Right atrium auricular region (tissue), 2 donors: Measurements from ENCODE around the gene RAB15. TPM values are rescaled to one million over a fixed set of nuclear protein-coding genes. Genes with fewer than 3 reads are reported as not detected.

Experiments
- DNase-seq: peaks from one replicate; pipeline ENCODE4 v3.0.0-alpha.2; 2019; ENCODE audit warnings: low spot score
- H3K27ac ChIP-seq, 2 donors: fragments of 200-600 bp; sonication (generic); 1 replicate in 1 of 2; 2 replicates in 1 of 2; pipeline ENCODE4 v1.5.1; 2016 to 2019
- H3K27me3 ChIP-seq, 2 donors: fragments of 200-600 bp; sonication (generic); one replicate each; pipeline versions ENCODE4 v1.5.1 to v1.6.0; 2017 to 2019
- H3K36me3 ChIP-seq: fragments of 200-600 bp; sonication (generic); one replicate; pipeline ENCODE4 v1.5.1; 2016
- H3K4me1 ChIP-seq, 2 donors: fragments of 200-600 bp; sonication (generic); one replicate each; pipeline versions ENCODE4 v1.5.1 to v1.6.0; 2017 to 2019
- H3K4me3 ChIP-seq, 2 donors: fragments of 200-600 bp; sonication (generic); 1 replicate in 1 of 2; 2 replicates in 1 of 2; pipeline ENCODE4 v1.5.1; 2017 to 2019; ENCODE audit warnings: mild to moderate bottlenecking in 1 of 2, moderate library complexity in 1 of 2
- H3K9me3 ChIP-seq, 2 donors: fragments of 200-600 bp; sonication (generic); one replicate each; pipeline ENCODE4 v1.5.1; 2019
- CTCF ChIP-seq, 2 donors: fragments of 200-600 bp; sonication (generic); IDR thresholded peaks; one replicate each; pipeline ENCODE4 v1.5.1; 2019; ENCODE audit warnings: antibody characterized with exemption in 2 of 2
- total RNA-seq, 2 donors: library from RNA; depleted of rRNA; stranded (reverse); fragments of >200 nt; gene quantifications; one replicate each; pipeline ENCODE4 v1.1.0, GENCODE V29; 2016

Gene RAB15
- total RNA-seq, 2 donors from 2014 or later, result 9.8 to 69.0 TPM

DNA sequence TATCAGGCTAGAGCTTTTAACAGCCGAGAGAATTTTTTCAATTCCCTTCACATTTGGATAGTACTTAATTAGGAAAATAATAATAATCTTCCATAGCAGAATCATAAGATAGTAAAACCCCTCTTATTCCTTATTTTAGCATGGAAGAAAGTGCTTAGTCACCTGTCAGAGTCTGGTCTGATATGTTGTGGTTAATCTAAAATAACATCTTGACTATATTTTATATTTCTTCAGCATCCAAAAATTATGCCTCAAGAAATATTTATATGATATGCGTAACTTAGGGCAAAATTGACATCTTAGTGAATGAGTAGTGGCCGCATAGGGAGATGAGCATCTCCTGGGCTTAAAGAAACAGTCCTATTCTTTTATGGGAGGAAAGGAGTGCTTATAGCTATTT is 45.1 kb downstream of the RAB15 start:
- TF ChIP-seq CTCF (IDR thresholded peaks at IDR 0.05), result no peak
- H3K27me3 ChIP-seq, result no peaks in the 10 kb centered on the region
- H3K36me3 ChIP-seq, result peaks cover 47% of the 10 kb centered on the region
- peaks cover 0 to 18% of the 10 kb centered on the region in 2 donors for H3K4me1 ChIP-seq
- DNase-seq, result no peak
- no peaks in the 10 kb centered on the region for H3K9me3 ChIP-seq
- no peak overlapping the region for H3K27ac ChIP-seq
- no peak overlapping the region for H3K4me3 ChIP-seq

DNA sequence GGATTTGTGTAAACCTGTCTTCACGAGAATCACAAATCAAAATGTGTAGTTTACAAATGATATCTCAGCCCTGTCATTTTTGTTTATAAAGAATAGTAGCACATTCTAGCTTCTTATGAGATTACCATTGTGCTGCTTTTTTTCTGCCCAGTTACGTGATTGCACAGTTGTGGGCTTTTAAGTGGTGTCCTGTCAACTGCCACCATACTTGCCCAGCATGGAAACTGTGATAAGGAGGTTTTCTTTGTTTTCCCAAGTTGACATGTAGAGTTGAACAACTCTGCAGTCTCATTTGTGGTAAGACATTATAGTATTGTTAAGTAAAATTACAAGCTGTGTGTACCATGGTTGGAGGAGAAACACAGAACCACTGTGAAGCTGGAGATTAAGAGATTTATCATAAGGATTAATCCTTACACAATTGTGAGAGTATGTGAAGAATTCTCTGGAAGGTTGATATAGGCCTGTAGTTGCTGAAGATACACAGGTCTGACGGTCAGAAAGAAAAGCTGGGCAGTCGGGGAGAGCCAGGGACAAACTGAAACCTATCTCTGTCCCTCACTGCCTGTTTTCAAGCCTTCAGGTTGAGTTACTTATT is 45.6 kb downstream of the RAB15 start:
- peaks cover 47% of the 10 kb centered on the region for H3K36me3 ChIP-seq
- no peaks in the 10 kb centered on the region for H3K27me3 ChIP-seq
- TF ChIP-seq CTCF (IDR thresholded peaks at IDR 0.05), result no peak
- no peak overlapping the region for H3K4me3 ChIP-seq
- no peaks in the 10 kb centered on the region for H3K9me3 ChIP-seq
- no peak overlapping the region for H3K27ac ChIP-seq
- peaks cover 0 to 18% of the 10 kb centered on the region in 2 donors for H3K4me1 ChIP-seq
- DNase-seq, result no peak

- no peak for TF ChIP-seq CTCF (IDR thresholded peaks at IDR 0.05)
- Histone ChIP-seq H3K4me3 (no peak overlapping the region), H3K27me3 (no peaks in the 10 kb centered on the region), H3K36me3 (peaks cover 34% of the 10 kb centered on the region), H3K4me1 (peaks cover 0 to 16% of the 10 kb centered on the region in 2 donors), H3K27ac (no peak overlapping the region), H3K9me3 (no peaks in the 10 kb centered on the region)
- DNase-seq, result no peak
These were observed 49.1 kb downstream of the RAB15 start for GRCh38 chr14:64923015-64923414.

- Histone ChIP-seq H3K4me3 (no peak overlapping the region), H3K36me3 (peaks cover 14% of the 10 kb centered on the region), H3K27ac (peak overlapping the region in 1 of 2 donors; percentile 29), H3K4me1 (peaks cover 0 to 33% of the 10 kb centered on the region in 2 donors), H3K27me3 (no peaks in the 10 kb centered on the region), H3K9me3 (no peaks in the 10 kb centered on the region)
- TF ChIP-seq CTCF (IDR thresholded peaks at IDR 0.05), result no peak
- DNase-seq, result no peak
These were observed 51.7 kb downstream of the RAB15 start for GRCh38 chr14:64920465-64920864.

DNA sequence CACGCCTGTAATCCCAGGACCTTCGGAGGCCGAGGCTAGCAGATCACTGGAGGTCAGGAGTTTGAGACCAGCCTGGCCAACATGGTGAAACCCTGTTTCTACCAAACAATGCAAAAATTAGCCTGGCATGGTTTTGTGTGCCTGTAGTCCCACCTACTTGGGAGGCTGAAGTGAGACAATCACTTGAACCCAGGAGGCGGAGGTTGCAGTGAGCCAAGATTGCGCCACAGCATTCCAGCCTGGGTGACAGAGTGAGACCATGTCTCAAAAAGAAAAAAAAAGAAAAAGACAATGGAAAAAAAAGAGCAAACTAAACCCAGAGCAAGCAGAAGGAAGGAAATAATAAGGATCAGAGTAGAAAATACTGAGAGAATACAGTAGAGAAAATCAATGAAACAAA is 52.5 kb downstream of the RAB15 start:
- Histone ChIP-seq H3K27me3 (no peaks in the 10 kb centered on the region), H3K4me3 (no peak overlapping the region), H3K27ac (peak overlapping the region in 1 of 2 donors; percentile 29), H3K36me3 (peaks cover 6% of the 10 kb centered on the region), H3K4me1 (peaks cover 0 to 40% of the 10 kb centered on the region in 2 donors), H3K9me3 (no peaks in the 10 kb centered on the region)
- no peak for DNase-seq
- no peak for TF ChIP-seq CTCF (IDR thresholded peaks at IDR 0.05)

GRCh38 chr14:64919215-64919614 is 52.9 kb downstream of the RAB15 start:
- H3K9me3 ChIP-seq, result no peaks in the 10 kb centered on the region
- H3K27ac ChIP-seq, result peak overlapping the region in 1 of 2 donors; percentile 29
- no peak for DNase-seq
- H3K36me3 ChIP-seq, result peaks cover 2% of the 10 kb centered on the region
- H3K4me3 ChIP-seq, result no peak overlapping the region
- TF ChIP-seq CTCF (IDR thresholded peaks at IDR 0.05), result no peak
- H3K27me3 ChIP-seq, result no peaks in the 10 kb centered on the region
- H3K4me1 ChIP-seq, result peaks cover 0 to 40% of the 10 kb centered on the region in 2 donors
